MM.1S (cell line): Measurements from ENCODE around the gene CRKL.

ENCODE experiments used
- CTCF ChIP-seq: fragments of 300-600 bp; sonication (generic); IDR thresholded peaks from 2 replicates; pipeline ENCODE4 v1.5.1; 2016; ENCODE audit warnings: antibody characterized with exemption, low read length, mixed read lengths
- EZH2 ChIP-seq: fragments of 300-600 bp; sonication (generic); optimal IDR thresholded peaks from 2 replicates; pipeline ENCODE3; 2017; ENCODE audit warnings: low read depth, mild to moderate bottlenecking, antibody characterized with exemption, low read length, mixed read lengths
- EZH2phosphoT487 ChIP-seq: fragments of 300-600 bp; sonication (generic); IDR thresholded peaks from 2 replicates; pipeline ENCODE4 v1.6.1; 2018; ENCODE audit warnings: antibody characterized with exemption, low read length

GRCh38 chr22:20974336-20974955, 57.2 kb downstream of the CRKL start:
- no peak for TF ChIP-seq CTCF
- no peak for TF ChIP-seq EZH2
- no peak for TF ChIP-seq EZH2phosphoT487
